Measurements from ENCODE around the gene TNIK.

- TF ChIP-seq, protein P1, sequence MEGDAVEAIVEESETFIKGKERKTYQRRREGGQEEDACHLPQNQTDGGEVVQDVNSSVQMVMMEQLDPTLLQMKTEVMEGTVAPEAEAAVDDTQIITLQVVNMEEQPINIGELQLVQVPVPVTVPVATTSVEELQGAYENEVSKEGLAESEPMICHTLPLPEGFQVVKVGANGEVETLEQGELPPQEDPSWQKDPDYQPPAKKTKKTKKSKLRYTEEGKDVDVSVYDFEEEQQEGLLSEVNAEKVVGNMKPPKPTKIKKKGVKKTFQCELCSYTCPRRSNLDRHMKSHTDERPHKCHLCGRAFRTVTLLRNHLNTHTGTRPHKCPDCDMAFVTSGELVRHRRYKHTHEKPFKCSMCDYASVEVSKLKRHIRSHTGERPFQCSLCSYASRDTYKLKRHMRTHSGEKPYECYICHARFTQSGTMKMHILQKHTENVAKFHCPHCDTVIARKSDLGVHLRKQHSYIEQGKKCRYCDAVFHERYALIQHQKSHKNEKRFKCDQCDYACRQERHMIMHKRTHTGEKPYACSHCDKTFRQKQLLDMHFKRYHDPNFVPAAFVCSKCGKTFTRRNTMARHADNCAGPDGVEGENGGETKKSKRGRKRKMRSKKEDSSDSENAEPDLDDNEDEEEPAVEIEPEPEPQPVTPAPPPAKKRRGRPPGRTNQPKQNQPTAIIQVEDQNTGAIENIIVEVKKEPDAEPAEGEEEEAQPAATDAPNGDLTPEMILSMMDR (IDR thresholded peaks at IDR 0.05; ENCODE audit: low read depth, low read length): no peak
- TF ChIP-seq MAX (IDR thresholded peaks at IDR 0.05; ENCODE audit: low read depth, low read length) (no peak), POLR2A (IDR thresholded peaks at IDR 0.05; ENCODE audit: extremely low read depth, insufficient read length) (no peak)
Observed at GRCh38 chr3:171200052-171200749, 260.0 kb downstream of the TNIK start.

All from NB4 (cell line).